ENCODE results near the gene SLC25A26.

GRCh38 chr3:66203275-66203674 is 17.5 kb upstream of the SLC25A26 start:
- TF ChIP-seq, protein P1, sequence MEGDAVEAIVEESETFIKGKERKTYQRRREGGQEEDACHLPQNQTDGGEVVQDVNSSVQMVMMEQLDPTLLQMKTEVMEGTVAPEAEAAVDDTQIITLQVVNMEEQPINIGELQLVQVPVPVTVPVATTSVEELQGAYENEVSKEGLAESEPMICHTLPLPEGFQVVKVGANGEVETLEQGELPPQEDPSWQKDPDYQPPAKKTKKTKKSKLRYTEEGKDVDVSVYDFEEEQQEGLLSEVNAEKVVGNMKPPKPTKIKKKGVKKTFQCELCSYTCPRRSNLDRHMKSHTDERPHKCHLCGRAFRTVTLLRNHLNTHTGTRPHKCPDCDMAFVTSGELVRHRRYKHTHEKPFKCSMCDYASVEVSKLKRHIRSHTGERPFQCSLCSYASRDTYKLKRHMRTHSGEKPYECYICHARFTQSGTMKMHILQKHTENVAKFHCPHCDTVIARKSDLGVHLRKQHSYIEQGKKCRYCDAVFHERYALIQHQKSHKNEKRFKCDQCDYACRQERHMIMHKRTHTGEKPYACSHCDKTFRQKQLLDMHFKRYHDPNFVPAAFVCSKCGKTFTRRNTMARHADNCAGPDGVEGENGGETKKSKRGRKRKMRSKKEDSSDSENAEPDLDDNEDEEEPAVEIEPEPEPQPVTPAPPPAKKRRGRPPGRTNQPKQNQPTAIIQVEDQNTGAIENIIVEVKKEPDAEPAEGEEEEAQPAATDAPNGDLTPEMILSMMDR (IDR thresholded peaks at IDR 0.05) = no peak
- TF ChIP-seq POLR2AphosphoS5 (IDR thresholded peaks at IDR 0.05; ENCODE audit: low read depth, low read length) (no peak), SIN3A (IDR thresholded peaks at IDR 0.05; ENCODE audit: borderline replicate concordance, insufficient read depth, low read depth, low read length) (no peak), REST (IDR thresholded peaks at IDR 0.05; ENCODE audit: insufficient read depth in 1 of 2, low read depth in 2 of 2, low read length in 1 of 2) (no peak), TCF7L2 (IDR thresholded peaks at IDR 0.05; ENCODE audit: low read depth, low read length) (no peak)
